WTC11 (cell line): ENCODE data around the gene PRXL2B. TPM values are rescaled to one million over a fixed set of nuclear protein-coding genes. Genes with fewer than 3 reads are reported as not detected.

Source experiments
- ATAC-seq: fragments of 200-7000 bp; cut with Tn5 transposase; 2 replicates; pipeline ENCODE4 v1.10.0; 2021; ENCODE audit warnings: mild to moderate bottlenecking, moderate library complexity
- CTCF ChIA-PET: fragments of 300-600 bp; sonication (Branson Sonifier 250); formaldehyde crosslinking; loops from one replicate; lab custom pipeline; 2021; ENCODE audit warnings: antibody characterized with exemption; lab: Charles Lee
- POLR2A ChIA-PET: fragments of 350-600 bp; sonication (Branson Sonifier 250); formaldehyde crosslinking; loops from one replicate; lab custom pipeline; 2021; ENCODE audit warnings: antibody characterized with exemption; lab: Charles Lee
- DNase-seq: peaks from one replicate; pipeline ENCODE4 v3.0.0; 2021; ENCODE audit warnings: low spot score
- H3K27ac Mint-ChIP-seq: 2 replicates; pipeline ENCODE4 v1.8.0; 2021; ENCODE audit warnings: mixed read lengths
- H3K27me3 Mint-ChIP-seq: 2 replicates; pipeline ENCODE4 v1.8.0; 2021; ENCODE audit warnings: low read depth, mild to moderate bottlenecking, moderate library complexity, mixed read lengths
- H3K36me3 Mint-ChIP-seq: 2 replicates; pipeline ENCODE4 v1.8.0; 2021; ENCODE audit warnings: mixed read lengths
- H3K4me1 Mint-ChIP-seq: 2 replicates; pipeline ENCODE4 v1.8.0; 2022; ENCODE audit warnings: mixed read lengths
- H3K4me3 Mint-ChIP-seq: 2 replicates; pipeline ENCODE4 v1.8.0; 2021; ENCODE audit warnings: mild to moderate bottlenecking, moderate library complexity, mixed read lengths
- H3K9me3 Mint-ChIP-seq: 2 replicates; pipeline ENCODE4 v1.8.0; 2021; ENCODE audit warnings: mixed read lengths
- EMX1 ChIP-seq: fragments of 250-450 bp; sonication (Bioruptor Pico); IDR thresholded peaks from 2 replicates; pipeline ENCODE4 v1.8.0; 2021; ENCODE audit warnings: mild to moderate bottlenecking
- ESRRA ChIP-seq: sonication (generic); formaldehyde crosslinking; IDR thresholded peaks from 2 replicates; pipeline ENCODE4 v1.8.1; 2022; ENCODE audit warnings: mild to moderate bottlenecking, missing genetic modification reagents, borderline replicate concordance
- MXD4 ChIP-seq: fragments of 250-450 bp; sonication (Bioruptor Pico); IDR thresholded peaks from 2 replicates; pipeline ENCODE4 v1.8.0; 2021; ENCODE audit warnings: mild to moderate bottlenecking, moderate library complexity, borderline replicate concordance
- NFATC4 ChIP-seq: fragments of 250-450 bp; sonication (Bioruptor Pico); IDR thresholded peaks from 2 replicates; pipeline ENCODE4 v1.9.0; 2021; ENCODE audit warnings: mild to moderate bottlenecking
- PRRX2 ChIP-seq: fragments of 250-450 bp; sonication (Bioruptor Pico); IDR thresholded peaks from 2 replicates; pipeline ENCODE4 v1.8.0; 2021; ENCODE audit warnings: mild to moderate bottlenecking
- SMAD3 ChIP-seq: sonication (generic); formaldehyde crosslinking; IDR thresholded peaks from 2 replicates; pipeline ENCODE4 v1.8.0; 2022; ENCODE audit warnings: missing genetic modification reagents, mild to moderate bottlenecking, borderline replicate concordance
- SOX15 ChIP-seq: fragments of 250-450 bp; sonication (Bioruptor Pico); IDR thresholded peaks from 2 replicates; pipeline ENCODE4 v1.9.0; 2021; ENCODE audit warnings: mild to moderate bottlenecking
- TP53 ChIP-seq: sonication (generic); formaldehyde crosslinking; IDR thresholded peaks from 2 replicates; pipeline ENCODE4 v1.8.1; 2023; ENCODE audit warnings: mild to moderate bottlenecking, missing genetic modification reagents
- ZMAT4 ChIP-seq: fragments of 250-450 bp; sonication (Bioruptor Pico); IDR thresholded peaks from 2 replicates; pipeline ENCODE4 v1.9.0; 2021; ENCODE audit warnings: mild to moderate bottlenecking
- ZNF219 ChIP-seq: sonication (generic); formaldehyde crosslinking; IDR thresholded peaks from 2 replicates; pipeline ENCODE4 v1.8.0; 2023; ENCODE audit warnings: missing genetic modification reagents, mild to moderate bottlenecking, borderline replicate concordance
- ZNF317 ChIP-seq: sonication (generic); formaldehyde crosslinking; IDR thresholded peaks from 2 replicates; pipeline ENCODE4 v1.8.1; 2023; ENCODE audit warnings: low read depth, mild to moderate bottlenecking, moderate library complexity, missing genetic modification reagents, borderline replicate concordance
- total RNA-seq: library from RNA; stranded (reverse); gene quantifications from 3 replicates; pipeline ENCODE4 v1.2.3, GENCODE V29; 2021
- TF ChIP-seq, protein P1 (sequence below): fragments of 250-450 bp; sonication (Bioruptor Pico); IDR thresholded peaks from 2 replicates; pipeline ENCODE4 v1.8.0; 2021; ENCODE audit warnings: mild to moderate bottlenecking
- TF ChIP-seq, protein P2 (sequence below): sonication (generic); formaldehyde crosslinking; conservative IDR thresholded peaks from 2 replicates; pipeline ENCODE4 v1.8.1; 2023; ENCODE audit warnings: mild to moderate bottlenecking, low read depth, missing genetic modification reagents, moderate library complexity
- TF ChIP-seq, protein P3 (sequence below): sonication (generic); formaldehyde crosslinking; IDR thresholded peaks from 2 replicates; pipeline ENCODE4 v1.8.0; 2023; ENCODE audit warnings: missing genetic modification reagents, mild to moderate bottlenecking, borderline replicate concordance
- TF ChIP-seq, protein P4 (sequence below): sonication (generic); formaldehyde crosslinking; conservative IDR thresholded peaks from 2 replicates; pipeline ENCODE4 v1.8.1; 2022; ENCODE audit warnings: mild to moderate bottlenecking, missing genetic modification reagents

PRXL2B gene
- total RNA-seq, 1 experiment from 2014 or later: 50.3 TPM

- DNase-seq (no peak), ATAC-seq (no peak)
- POLR2A ChIA-PET: no interaction called here
- Mint-ChIP-seq H3K27ac (no peak overlapping the region), H3K36me3 (peaks cover 24% of the 10 kb centered on the region), H3K4me1 (0 out of 2 replicates have a peak, but pooled peaks cover 2% of the 10 kb centered on the region), H3K27me3 (peaks cover 58% of the 10 kb centered on the region), H3K9me3 (peaks cover 23% of the 10 kb centered on the region), H3K4me3 (no peak overlapping the region)
- CTCF ChIA-PET: no interaction called here
- TF ChIP-seq NFATC4 (CRISPR knock-in tag) (no peak), SOX15 (no peak), MXD4 (CRISPR knock-in tag) (no peak), PRRX2 (CRISPR knock-in tag) (no peak), ZNF317 (CRISPR knock-in tag) (no peak), TP53 (no peak), ZMAT4 (no peak), ESRRA (CRISPR knock-in tag) (no peak)
- TF ChIP-seq, protein P1, sequence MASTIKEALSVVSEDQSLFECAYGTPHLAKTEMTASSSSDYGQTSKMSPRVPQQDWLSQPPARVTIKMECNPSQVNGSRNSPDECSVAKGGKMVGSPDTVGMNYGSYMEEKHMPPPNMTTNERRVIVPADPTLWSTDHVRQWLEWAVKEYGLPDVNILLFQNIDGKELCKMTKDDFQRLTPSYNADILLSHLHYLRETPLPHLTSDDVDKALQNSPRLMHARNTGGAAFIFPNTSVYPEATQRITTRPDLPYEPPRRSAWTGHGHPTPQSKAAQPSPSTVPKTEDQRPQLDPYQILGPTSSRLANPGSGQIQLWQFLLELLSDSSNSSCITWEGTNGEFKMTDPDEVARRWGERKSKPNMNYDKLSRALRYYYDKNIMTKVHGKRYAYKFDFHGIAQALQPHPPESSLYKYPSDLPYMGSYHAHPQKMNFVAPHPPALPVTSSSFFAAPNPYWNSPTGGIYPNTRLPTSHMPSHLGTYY (CRISPR knock-in tag): no peak
- TF ChIP-seq, protein P2, sequence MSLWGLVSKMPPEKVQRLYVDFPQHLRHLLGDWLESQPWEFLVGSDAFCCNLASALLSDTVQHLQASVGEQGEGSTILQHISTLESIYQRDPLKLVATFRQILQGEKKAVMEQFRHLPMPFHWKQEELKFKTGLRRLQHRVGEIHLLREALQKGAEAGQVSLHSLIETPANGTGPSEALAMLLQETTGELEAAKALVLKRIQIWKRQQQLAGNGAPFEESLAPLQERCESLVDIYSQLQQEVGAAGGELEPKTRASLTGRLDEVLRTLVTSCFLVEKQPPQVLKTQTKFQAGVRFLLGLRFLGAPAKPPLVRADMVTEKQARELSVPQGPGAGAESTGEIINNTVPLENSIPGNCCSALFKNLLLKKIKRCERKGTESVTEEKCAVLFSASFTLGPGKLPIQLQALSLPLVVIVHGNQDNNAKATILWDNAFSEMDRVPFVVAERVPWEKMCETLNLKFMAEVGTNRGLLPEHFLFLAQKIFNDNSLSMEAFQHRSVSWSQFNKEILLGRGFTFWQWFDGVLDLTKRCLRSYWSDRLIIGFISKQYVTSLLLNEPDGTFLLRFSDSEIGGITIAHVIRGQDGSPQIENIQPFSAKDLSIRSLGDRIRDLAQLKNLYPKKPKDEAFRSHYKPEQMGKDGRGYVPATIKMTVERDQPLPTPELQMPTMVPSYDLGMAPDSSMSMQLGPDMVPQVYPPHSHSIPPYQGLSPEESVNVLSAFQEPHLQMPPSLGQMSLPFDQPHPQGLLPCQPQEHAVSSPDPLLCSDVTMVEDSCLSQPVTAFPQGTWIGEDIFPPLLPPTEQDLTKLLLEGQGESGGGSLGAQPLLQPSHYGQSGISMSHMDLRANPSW (CRISPR knock-in tag): no peak
- TF ChIP-seq, protein P3, sequence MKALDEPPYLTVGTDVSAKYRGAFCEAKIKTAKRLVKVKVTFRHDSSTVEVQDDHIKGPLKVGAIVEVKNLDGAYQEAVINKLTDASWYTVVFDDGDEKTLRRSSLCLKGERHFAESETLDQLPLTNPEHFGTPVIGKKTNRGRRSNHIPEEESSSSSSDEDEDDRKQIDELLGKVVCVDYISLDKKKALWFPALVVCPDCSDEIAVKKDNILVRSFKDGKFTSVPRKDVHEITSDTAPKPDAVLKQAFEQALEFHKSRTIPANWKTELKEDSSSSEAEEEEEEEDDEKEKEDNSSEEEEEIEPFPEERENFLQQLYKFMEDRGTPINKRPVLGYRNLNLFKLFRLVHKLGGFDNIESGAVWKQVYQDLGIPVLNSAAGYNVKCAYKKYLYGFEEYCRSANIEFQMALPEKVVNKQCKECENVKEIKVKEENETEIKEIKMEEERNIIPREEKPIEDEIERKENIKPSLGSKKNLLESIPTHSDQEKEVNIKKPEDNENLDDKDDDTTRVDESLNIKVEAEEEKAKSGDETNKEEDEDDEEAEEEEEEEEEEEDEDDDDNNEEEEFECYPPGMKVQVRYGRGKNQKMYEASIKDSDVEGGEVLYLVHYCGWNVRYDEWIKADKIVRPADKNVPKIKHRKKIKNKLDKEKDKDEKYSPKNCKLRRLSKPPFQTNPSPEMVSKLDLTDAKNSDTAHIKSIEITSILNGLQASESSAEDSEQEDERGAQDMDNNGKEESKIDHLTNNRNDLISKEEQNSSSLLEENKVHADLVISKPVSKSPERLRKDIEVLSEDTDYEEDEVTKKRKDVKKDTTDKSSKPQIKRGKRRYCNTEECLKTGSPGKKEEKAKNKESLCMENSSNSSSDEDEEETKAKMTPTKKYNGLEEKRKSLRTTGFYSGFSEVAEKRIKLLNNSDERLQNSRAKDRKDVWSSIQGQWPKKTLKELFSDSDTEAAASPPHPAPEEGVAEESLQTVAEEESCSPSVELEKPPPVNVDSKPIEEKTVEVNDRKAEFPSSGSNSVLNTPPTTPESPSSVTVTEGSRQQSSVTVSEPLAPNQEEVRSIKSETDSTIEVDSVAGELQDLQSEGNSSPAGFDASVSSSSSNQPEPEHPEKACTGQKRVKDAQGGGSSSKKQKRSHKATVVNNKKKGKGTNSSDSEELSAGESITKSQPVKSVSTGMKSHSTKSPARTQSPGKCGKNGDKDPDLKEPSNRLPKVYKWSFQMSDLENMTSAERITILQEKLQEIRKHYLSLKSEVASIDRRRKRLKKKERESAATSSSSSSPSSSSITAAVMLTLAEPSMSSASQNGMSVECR (CRISPR knock-in tag): no peak
- TF ChIP-seq, protein P4, sequence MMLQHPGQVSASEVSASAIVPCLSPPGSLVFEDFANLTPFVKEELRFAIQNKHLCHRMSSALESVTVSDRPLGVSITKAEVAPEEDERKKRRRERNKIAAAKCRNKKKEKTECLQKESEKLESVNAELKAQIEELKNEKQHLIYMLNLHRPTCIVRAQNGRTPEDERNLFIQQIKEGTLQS: no peak
Measured at GRCh38 chr1:2635361-2636010, 48.9 kb downstream of the PRXL2B start.

DNA sequence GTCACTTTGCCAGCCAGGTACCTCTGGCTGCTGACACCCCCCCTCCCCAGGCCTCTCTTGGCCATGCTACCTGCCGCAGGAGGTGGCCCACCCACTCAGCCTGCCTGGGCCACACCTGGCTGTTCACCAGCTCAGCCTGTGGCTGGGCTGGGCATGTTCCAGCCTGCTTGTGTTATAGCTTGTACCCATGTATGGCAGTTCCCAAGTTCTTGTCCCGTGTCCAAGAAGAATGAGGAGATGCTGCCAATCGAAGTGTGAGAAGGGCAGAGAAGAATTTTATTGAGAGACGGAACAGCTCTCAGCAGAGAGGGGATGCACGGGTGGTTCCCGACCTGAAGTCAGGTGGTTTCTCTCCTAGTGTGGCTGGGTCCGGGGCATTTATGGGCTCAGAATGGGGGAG is 50.2 kb downstream of the PRXL2B start:
- peaks cover 16% of the 10 kb centered on the region for H3K36me3 Mint-ChIP-seq
- CTCF ChIA-PET: no interaction called here

More for the DNA sequence above, 50.2 kb downstream of the PRXL2B start:
- ATAC-seq: no peak
- peaks cover 47% of the 10 kb centered on the region for H3K27me3 Mint-ChIP-seq
- 0 out of 2 replicates have a peak, but pooled peaks cover 2% of the 10 kb centered on the region for H3K4me1 Mint-ChIP-seq
- TF ChIP-seq ZNF219: no peak
- TF ChIP-seq SMAD3 (CRISPR knock-in tag): no peak
- no peak for TF ChIP-seq NFATC4 (CRISPR knock-in tag)
- no peak for TF ChIP-seq EMX1 (CRISPR knock-in tag)
- TF ChIP-seq, all 79 proteins: peak for 0
- Mint-ChIP-seq H3K27ac (no peak overlapping the region), H3K4me3 (no peak overlapping the region), H3K9me3 (peaks cover 18% of the 10 kb centered on the region)
- DNase-seq: no peak
- POLR2A ChIA-PET: no interaction called here
